Measurements from ENCODE around the gene DSCAML1.

DSCAML1 gene

GRCh38 chr11:117831661-117832415 lies 34.8 kb upstream of the DSCAML1 start:
- DNase-seq: no peak

GRCh38 chr11:117830674-117831351 lies 33.8 kb upstream of the DSCAML1 start:
- no peak for DNase-seq

GRCh38 chr11:117830072-117830471 lies 33.1 kb upstream of the DSCAML1 start:
- no peak for DNase-seq

GRCh38 chr11:117829369-117829725 lies 32.3 kb upstream of the DSCAML1 start:
- DNase-seq: no peak

- DNase-seq: peak; percentile 68
Observed at GRCh38 chr11:117828611-117829368, 31.8 kb upstream of the DSCAML1 start.

- no peak for DNase-seq
Observed at GRCh38 chr11:117827521-117828511, 30.8 kb upstream of the DSCAML1 start.

GRCh38 chr11:117826832-117827231 lies 29.8 kb upstream of the DSCAML1 start:
- DNase-seq: no peak

- DNase-seq: no peak
Observed at GRCh38 chr11:117826190-117826570, 29.2 kb upstream of the DSCAML1 start.

- no peak for DNase-seq
Observed at GRCh38 chr11:117825538-117826189, 28.6 kb upstream of the DSCAML1 start.

GRCh38 chr11:117824571-117825537 lies 27.8 kb upstream of the DSCAML1 start, which contains the start of gene FXYD2:
TSS of gene FXYD2 (minus strand) at chr11:117824744. CDS start at chr11:117824678, 66 bp downstream.
- DNase-seq: no peak

- no peak for DNase-seq
Observed at GRCh38 chr11:117823946-117824420, 27.0 kb upstream of the DSCAML1 start.

GRCh38 chr11:117823294-117823945 lies 26.4 kb upstream of the DSCAML1 start:
- DNase-seq: no peak

- DNase-seq: peak; percentile 70
Observed at GRCh38 chr11:117822074-117823033, 25.3 kb upstream of the DSCAML1 start.

GRCh38 chr11:117821431-117821830 lies 24.4 kb upstream of the DSCAML1 start:
- DNase-seq: no peak

- DNase-seq: no peak
Observed at GRCh38 chr11:117820516-117820915, 23.5 kb upstream of the DSCAML1 start.

GRCh38 chr11:117820071-117820470 lies 23.1 kb upstream of the DSCAML1 start:
- no peak for DNase-seq

- peak; percentile 88 for DNase-seq
Observed at GRCh38 chr11:117819096-117820040, 22.4 kb upstream of the DSCAML1 start.
